Breast epithelium (tissue), 3 donors: ENCODE measurements around the gene BTN1A1.

Experiments used
- CTCF ChIP-seq, 3 donors: fragments of 450-650 bp; IDR thresholded peaks; one replicate each; pipeline ENCODE4 v1.5.1; 2016 to 2017; ENCODE audit warnings: antibody characterized with exemption in 3 of 3, mild to moderate bottlenecking in 3 of 3, moderate library complexity in 3 of 3
- POLR2A ChIP-seq: fragments of 450-650 bp; IDR thresholded peaks from one replicate; pipeline ENCODE4 v1.6.1; 2016; ENCODE audit warnings: antibody characterized with exemption, mild to moderate bottlenecking, moderate library complexity

DNA sequence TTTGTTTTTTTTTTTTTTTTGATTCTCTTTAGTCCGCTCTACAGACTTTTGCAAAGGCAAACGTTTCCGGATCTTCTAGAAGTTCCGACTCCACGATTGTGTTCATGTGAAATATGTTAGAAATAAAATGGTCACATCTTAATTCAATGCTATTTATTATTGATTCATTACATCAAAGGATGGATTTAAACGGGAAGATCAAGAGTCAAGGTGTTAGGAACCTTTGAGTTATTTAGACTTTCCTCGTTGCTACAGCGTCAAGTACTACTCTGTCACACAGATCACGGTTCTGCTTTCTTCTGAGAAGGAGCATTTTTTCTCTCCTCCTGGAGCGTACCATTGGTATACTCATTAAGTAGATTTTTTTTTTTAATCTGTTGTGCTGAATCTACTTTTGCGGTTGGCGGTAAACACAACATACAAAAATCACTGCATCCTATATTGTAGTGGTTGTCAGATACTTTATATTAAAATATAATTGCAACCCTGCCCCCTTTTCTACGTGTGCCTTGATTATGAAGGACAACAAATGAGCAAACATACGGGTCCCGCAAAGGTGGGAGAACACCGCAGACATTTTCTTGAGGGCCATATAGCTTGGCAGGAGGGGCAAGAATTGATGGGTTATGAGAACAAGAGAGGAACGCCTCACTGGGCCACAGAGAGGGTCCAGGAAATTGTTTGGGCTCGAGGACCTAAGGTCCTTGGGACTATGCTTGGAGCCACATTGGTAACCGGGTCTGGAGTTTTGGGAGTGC, 55.6 kb downstream of the BTN1A1 start:
- TF ChIP-seq CTCF (IDR thresholded peaks at IDR 0.05): no peak
- no peak for TF ChIP-seq POLR2A
